Amniotic stem cell (primary cell): ENCODE results near the gene ASB10.

ENCODE experiments used
- DNase-seq: peaks from one replicate; lab custom pipeline; 2025; lab: John Stamatoyannopoulos, UW

Gene ASB10

DNA sequence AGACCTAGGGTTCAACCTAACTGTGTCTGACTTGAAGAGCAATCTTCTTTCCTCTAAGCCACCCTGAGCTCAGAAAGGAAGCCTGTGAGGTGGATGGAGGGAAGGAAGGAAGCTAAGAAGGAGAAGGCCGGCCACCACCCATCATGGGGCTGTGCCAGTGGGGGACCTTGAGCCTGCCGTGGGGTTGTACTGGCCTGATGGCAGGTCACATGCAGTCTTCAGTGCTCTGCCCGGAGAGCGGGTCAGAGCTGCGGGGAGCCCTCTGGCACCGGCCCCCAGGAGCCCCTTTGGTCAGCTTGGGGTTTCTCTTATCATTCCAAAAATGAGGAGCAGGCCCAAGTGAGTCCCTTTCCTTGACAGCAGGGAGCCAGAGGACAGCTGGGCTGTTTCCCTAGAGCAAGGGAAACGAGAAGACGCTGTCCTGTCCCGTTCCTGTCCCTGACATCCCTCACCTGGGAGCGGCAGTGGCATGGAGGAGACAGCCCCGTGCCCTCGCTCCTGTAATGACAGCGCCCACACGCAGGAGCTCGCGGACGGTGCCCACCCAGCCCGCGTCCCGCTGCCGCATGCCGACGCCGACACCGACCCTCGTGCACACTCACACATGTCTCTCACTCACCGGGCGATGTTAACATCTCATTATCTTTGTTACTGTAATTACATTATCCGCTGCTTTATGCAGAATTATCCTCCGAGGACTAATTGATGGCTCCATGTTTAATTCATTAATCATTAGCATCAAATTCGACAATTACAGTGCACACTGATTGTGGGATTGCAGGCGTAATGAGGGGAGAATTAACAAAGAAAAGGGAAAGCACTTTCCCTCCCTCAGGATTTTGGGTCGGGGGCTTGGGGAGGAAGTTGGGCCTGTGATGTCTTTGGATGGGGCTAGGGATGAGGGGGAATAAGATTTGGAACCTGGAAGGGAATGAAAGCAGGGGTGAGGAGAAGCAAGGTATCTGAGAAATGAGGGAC, 50.9 kb downstream of the ASB10 start:
- DNase-seq: no peak

DNA sequence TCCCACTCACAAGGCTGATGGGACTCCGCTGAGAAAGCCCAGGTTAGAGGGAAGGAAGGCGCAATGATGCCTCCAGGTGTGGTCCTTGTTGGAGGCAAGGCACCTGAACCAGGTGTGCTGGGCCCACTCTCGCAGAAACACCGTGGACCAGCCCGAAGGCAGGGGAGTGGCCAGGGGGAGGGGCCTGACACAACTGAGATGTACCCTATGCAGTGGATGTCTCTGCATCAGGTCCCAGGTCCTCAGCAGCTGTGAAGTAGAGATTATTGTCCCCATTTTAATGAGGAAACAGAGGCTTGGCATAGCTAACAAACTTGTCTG, 51.6 kb downstream of the ASB10 start:
- no peak for DNase-seq

DNA sequence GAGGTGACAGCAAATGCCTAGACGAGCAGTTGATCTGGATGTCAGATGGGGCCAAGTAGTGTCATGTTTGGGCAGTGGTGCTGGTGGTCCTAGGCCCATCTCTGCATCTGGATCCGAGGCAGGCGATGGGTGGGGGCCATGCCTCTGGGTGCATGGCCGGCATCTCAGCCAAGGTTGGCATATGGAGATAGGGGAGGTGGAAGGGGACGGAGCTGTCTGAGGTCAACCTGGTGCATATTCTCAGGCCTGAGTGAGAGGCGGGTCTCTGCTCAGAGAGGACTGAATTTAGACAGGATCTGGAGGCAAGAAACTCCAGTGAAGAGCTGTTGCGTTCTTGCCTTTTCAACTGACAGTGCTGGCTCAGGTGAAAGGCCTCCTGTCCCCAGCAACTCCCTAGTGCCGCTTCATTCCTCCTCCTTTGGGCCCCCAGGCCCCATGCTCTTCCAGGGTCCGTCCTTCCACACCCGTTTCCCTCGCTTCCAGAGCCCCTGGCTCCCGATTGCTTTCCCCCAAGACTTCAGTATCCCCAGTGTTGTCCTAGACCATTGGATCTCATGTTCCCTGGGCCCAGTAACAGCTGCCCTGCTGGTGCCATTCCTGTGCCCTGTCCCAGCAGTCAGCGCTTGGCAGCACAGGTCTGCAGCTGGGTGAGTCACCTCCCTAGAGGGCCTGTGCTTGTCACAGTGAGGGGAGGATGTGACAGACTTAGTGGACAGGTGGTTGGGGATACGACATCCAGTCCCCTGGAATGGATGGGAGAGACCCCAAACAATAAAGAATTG, 52.1 kb downstream of the ASB10 start:
- DNase-seq: no peak

- DNase-seq: no peak
Measured at GRCh38 chr7:151133986-151134742, 52.9 kb downstream of the ASB10 start.

- no peak for DNase-seq
Measured at GRCh38 chr7:151133266-151133985, 53.6 kb downstream of the ASB10 start.

DNA sequence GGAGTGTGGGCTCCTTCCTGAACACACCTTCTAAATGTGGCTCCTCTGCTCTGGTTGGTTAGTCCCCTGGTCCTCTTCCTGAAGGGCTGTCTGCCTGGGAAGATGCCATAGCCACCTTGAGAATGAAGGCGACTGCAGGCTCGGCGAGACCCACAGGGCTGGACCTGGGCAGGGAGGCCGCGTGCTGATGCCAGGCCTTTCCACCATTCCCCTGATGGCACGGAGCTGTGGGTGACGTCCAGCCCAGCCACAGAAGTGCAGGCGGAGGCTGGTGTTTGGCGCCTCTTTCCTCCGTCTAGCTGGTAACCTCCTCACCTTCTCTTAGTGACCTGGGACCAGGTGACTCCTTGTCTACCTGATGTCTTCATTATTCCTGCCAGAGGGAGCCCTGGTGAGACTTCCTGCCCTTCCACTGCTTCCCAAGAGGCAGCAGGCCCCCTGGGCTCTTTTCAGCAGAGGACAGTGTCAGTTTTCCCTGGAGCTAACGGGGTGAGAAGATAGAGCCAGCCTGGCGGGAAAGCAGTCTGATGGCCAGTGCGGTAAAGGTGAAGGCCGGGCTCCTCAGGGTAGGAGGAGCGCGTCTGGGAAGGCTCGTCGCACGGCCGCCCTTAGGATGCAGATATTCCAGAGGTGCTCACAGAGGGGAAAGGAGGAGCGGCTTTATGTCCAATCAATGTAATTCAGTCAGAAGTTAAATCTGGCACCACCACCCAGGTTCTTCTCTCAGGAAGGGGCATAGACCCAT, 54.4 kb downstream of the ASB10 start:
- DNase-seq: no peak

DNA sequence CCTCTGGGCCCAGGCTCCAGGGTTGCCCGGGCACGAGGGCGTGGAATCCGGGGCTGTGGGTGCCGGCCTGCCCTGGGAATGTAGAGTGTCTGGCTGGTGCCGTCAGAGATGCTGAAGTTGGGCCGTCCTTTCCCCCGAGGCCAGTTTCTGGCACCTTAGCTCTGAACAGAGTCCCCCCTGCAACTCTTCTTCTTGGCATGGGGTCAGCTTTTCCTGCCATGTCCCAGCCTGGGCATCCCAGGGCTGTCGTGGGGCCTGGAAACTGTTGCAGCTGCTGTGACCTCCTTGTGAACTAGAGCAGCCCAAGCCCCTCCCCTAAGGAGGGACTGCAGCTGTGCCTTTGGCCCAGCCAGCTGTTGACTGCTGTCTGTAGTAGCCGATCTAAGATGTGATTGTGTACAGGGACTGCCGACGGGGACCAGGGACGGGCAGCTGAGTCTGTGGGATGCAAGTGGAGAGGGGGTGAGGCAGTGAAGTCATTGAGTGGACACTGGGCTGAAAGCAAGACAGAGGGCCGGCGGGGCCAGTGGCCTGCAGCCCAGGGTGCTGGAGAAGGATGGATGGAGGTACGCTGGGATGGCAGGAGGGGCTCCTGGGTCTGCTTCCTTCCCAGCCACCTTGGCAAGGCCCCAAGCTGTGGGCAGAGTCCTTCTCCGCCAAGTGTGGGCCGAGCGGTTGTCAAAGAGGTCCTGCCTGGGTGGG, 55.3 kb downstream of the ASB10 start:
- no peak for DNase-seq

DNA sequence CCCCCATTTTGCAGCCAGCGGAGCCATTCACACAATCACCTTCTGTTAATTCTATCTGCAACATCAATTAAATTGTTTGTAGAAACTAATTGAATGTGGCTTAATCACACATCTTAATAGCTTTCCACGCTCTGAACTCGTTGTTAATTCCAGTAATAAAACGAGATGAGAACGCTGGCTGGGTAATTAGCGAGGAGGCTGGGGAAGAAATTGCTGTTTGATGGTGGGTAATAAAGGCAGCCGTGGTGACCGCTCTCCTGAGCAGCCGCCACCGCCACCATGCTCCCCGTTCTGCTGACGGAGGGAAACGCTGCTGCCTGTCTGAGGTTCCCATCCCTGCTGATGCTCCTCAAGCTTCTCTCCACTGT, 55.8 kb downstream of the ASB10 start:
- DNase-seq: no peak

DNA sequence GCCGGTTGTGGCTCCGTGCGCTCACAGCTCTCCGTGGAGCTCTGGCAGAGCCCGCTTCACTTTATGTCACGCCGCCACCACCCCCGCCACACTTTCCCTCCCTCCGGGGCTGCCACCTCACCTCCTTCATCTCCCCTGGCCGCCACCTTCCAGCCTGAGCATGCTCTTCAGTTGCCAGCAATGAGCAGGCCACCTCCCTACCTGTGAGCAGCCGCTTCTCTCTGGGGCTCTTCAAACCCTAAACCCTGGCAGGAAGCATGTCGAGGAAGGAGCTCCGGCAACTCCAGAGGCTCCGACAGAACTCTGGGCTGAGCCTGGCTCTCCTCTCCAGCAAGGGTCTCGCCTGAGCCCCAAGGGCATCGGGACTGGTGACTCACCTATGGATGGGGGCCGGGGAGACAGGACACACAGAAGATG, 56.3 kb downstream of the ASB10 start:
- DNase-seq: no peak

DNA sequence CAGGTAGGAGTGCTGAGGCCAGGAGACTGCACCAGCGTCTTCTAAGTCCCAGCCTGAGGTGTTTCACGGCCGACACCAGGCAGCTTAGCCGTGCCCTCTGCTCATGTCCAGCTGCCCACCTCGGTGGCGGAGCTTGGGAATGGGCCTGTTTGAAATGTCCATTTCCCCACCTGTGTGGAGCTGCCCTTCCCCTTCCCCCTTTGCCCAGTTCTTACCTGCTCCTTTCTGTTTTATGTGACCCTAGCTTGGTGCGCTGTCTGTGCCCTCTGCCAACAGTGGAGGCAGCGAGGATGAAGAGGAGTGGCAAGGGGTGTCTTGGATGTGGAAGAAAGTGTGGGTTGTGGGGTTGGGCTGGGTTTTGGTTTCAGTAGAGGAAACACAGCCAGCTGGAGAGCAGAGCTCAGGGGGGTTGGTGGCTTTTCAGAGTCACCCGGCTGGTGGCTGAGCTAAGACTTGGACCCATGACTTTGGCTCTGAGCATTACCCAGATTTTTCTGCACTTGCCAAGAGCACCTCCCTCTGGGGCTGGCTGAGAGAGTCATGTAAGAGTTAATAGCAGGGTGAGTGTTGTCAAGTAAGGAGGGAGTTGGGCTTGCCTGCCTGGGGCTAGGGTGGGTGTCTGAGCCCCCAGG, 57.0 kb downstream of the ASB10 start:
- DNase-seq: no peak

GRCh38 chr7:151129117-151129959, 57.7 kb downstream of the ASB10 start:
- no peak for DNase-seq

GRCh38 chr7:151128716-151129115, 58.3 kb downstream of the ASB10 start:
- no peak for DNase-seq

- no peak for DNase-seq
Measured at GRCh38 chr7:151128144-151128543, 58.9 kb downstream of the ASB10 start.

DNA sequence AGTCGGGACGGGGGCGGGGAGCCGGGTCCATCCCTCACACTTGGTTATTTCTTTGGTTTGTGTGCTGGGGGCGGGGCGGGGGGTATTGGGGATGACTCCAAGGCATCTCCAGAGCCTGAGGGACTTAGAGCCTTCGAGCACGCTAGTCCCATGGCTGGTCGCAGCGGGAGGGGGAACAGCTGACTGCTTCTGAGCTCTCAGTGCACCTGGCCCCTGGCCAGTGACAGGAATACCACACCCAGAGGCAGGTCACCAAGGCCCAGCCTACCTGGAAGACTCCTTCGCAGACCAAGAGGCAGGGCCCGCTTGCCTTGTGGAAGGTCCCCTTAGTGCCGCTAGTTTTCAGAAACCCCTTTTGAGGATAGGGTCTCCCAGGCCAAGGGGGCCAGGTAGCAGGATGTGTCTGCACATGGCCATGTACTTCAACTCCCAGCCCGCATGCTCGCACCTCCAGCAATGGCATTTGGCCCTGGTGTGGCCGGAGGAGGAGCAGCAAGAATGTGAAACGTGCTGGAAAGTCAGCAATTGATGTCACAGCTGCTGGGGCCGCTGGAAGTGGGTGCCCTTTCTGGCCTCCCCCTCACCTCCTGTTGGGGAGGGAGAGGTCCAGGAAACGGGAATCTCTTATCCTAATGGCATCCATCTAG, 60.4 kb downstream of the ASB10 start:
- DNase-seq: no peak

DNA sequence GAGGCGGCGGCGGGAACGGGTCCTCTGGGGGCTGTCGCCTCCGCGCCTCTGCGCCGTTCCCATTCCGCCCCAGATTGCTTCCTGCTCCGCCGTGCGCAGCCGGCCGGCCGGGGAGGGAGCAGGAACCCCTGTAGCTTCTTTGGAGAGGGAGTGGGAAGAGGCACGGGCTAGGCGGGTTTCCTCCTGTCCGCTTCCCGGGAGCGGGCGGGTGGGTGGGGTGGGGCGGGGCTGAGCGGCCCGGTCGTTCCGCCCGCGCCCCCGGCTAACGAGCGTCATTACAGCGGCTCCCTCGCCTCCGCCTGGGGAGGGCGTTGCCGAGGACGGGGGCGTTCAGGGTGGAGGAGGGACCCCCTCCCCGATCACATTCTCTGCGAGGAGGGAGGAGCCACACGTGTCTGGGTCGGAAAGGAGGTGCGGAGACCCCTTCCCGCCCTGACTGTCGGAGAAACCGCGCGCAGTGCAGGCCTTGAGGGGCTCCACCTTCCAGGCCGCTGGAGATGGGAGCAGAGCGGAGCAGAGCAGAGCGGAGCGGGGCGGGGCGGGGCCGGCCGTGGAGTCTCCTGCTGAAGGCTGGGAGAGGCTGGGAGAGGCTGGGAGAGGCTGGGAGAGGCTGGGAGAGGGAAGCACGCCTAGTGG, 61.1 kb downstream of the ASB10 start:
- DNase-seq: no peak
